Sigmoid colon (tissue), 4 donors: Measurements from ENCODE around the gene PIK3C2G.

ENCODE experiments used
- CTCF ChIP-seq, 4 experiments: fragments of 450-650 bp in 3 of 4; fragments of 200-600 bp in 1 of 4; IDR thresholded peaks; one replicate each; pipeline ENCODE4 v1.5.1; 2016 to 2019; ENCODE audit warnings: antibody characterized with exemption in 4 of 4, mild to moderate bottlenecking in 3 of 4, moderate library complexity in 2 of 4
- EP300 ChIP-seq, 4 donors: sonication (generic); formaldehyde crosslinking; IDR thresholded peaks; one replicate each; pipeline ENCODE4 v1.6.1; 2017; ENCODE audit warnings: antibody characterized with exemption in 4 of 4
- POLR2A ChIP-seq, 2 donors: fragments of 450-650 bp; IDR thresholded peaks; one replicate each; pipeline ENCODE4 v1.6.1; 2016; ENCODE audit warnings: antibody characterized with exemption in 2 of 2, mild to moderate bottlenecking in 2 of 2, moderate library complexity in 2 of 2
- POLR2AphosphoS5 ChIP-seq, 4 donors: sonication (generic); formaldehyde crosslinking; IDR thresholded peaks; one replicate each; pipeline ENCODE4 v1.6.1; 2017; ENCODE audit warnings: antibody characterized with exemption in 4 of 4

- no peak for TF ChIP-seq CTCF (IDR thresholded peaks at IDR 0.05)
- TF ChIP-seq EP300 (IDR thresholded peaks at IDR 0.05): no peak
- no peak for TF ChIP-seq POLR2A (IDR thresholded peaks at IDR 0.05)
- no peak for TF ChIP-seq POLR2AphosphoS5 (IDR thresholded peaks at IDR 0.05)
Measured at GRCh38 chr12:18294889-18295288, 33.6 kb downstream of the PIK3C2G start.
